Naive B cell (primary cell): ENCODE results near the gene CHAC2. TPM values are rescaled to one million over a fixed set of nuclear protein-coding genes. Genes with fewer than 3 reads are reported as not detected.
"Not testable (repeated sequence)": the region's sequence is repeated elsewhere in the genome, so short reads cannot be mapped to it uniquely, and the experiment has no call there.

Experiments used
- ATAC-seq, 2 donors: fragments of 150-1000 bp; cut with Tn5 transposase; 2 replicates each; pipeline ENCODE4 v1.10.0; 2021; ENCODE audit warnings: low read depth in 2 of 2, mild to moderate bottlenecking in 2 of 2, moderate library complexity in 2 of 2
- DNase-seq: peaks from one replicate; pipeline ENCODE4 v3.0.0; 2022
- H3K27ac Mint-ChIP-seq, 6 donors: one replicate each; pipeline ENCODE4 v1.8.0; 2020 to 2022; ENCODE audit warnings: mild to moderate bottlenecking in 6 of 6, mixed read lengths in 6 of 6, moderate library complexity in 5 of 6, inconsistent platforms in 2 of 6
- H3K27me3 Mint-ChIP-seq, 3 donors: one replicate each; pipeline ENCODE4 v1.8.0; 2021 to 2022; ENCODE audit warnings: mixed read lengths in 3 of 3, mild to moderate bottlenecking in 1 of 3
- H3K36me3 Mint-ChIP-seq, 2 donors: one replicate each; pipeline ENCODE4 v1.8.0; 2020 to 2022; ENCODE audit warnings: mixed read lengths in 2 of 2, inconsistent platforms in 1 of 2, mild to moderate bottlenecking in 1 of 2
- H3K4me1 Mint-ChIP-seq, 3 donors: one replicate each; pipeline ENCODE4 v1.8.0; 2020 to 2022; ENCODE audit warnings: mixed read lengths in 3 of 3, inconsistent platforms in 1 of 3, mild to moderate bottlenecking in 1 of 3, moderate library complexity in 1 of 3
- H3K4me3 Mint-ChIP-seq, 8 donors: one replicate each; pipeline ENCODE4 v1.8.0; 2020 to 2022; ENCODE audit warnings: mild to moderate bottlenecking in 8 of 8, mixed read lengths in 8 of 8, moderate library complexity in 8 of 8, inconsistent platforms in 2 of 8
- H3K9me3 Mint-ChIP-seq, 7 donors: one replicate each; pipeline ENCODE4 v1.8.0; 2020 to 2022; ENCODE audit warnings: mixed read lengths in 7 of 7, mild to moderate bottlenecking in 5 of 7, inconsistent platforms in 2 of 7, moderate library complexity in 1 of 7
- polyA plus RNA-seq, 6 donors: library from polyadenylated mRNA; unstranded; fragments of 300-500 nt; fragmentation: Illumina TruSeq; gene quantifications; one replicate each; pipeline ENCODE4 v1.2.3, GENCODE V29; 2021; ENCODE audit warnings: low read depth in 6 of 6

CHAC2 gene
- polyA plus RNA-seq, 6 donors from 2014 or later, result 1.7 to 5.7 (median 3.3) TPM

GRCh38 chr2:53820711-53821110 lies 53.1 kb downstream of the CHAC2 start:
- no peak overlapping the region for H3K27ac Mint-ChIP-seq
- DNase-seq (no peak), ATAC-seq (no peak)
- no peak overlapping the region for H3K4me3 Mint-ChIP-seq
- no peaks in the 10 kb centered on the region for H3K27me3 Mint-ChIP-seq
- H3K4me1 Mint-ChIP-seq, result peaks cover 0 to 2% (median 0%) of the 10 kb centered on the region in 3 donors
- peaks cover 7% of the 10 kb centered on the region in 2 donors for H3K36me3 Mint-ChIP-seq
- no peaks in the 10 kb centered on the region for H3K9me3 Mint-ChIP-seq

GRCh38 chr2:53821810-53822209 lies 54.2 kb downstream of the CHAC2 start:
- Mint-ChIP-seq H3K36me3 (peaks cover 6 to 7% of the 10 kb centered on the region in 2 donors), H3K27ac (no peak overlapping the region), H3K4me1 (peaks cover 0 to 2% (median 0%) of the 10 kb centered on the region in 3 donors), H3K27me3 (no peaks in the 10 kb centered on the region), H3K9me3 (no peaks in the 10 kb centered on the region), H3K4me3 (no peak overlapping the region)
- no peak for ATAC-seq
- no peak for DNase-seq

- not testable (repeated sequence) for H3K27ac Mint-ChIP-seq, ATAC-seq, H3K9me3 Mint-ChIP-seq, H3K36me3 Mint-ChIP-seq, H3K4me1 Mint-ChIP-seq, H3K27me3 Mint-ChIP-seq, DNase-seq
- H3K4me3 Mint-ChIP-seq, result peak overlapping the region in 1 of 8 donors; percentile 37
These were observed 56.0 kb downstream of the CHAC2 start for GRCh38 chr2:53823639-53824038.

Other genes starting within 250 kb of the CHAC2 start
- 10 to 100 TPM; 19.3 to 30.2 (median 21.0) TPM for gene ASB3, start 19.1 kb downstream of the CHAC2 start, polyA plus RNA-seq
- gene ERLEC1, start 19.2 kb downstream of the CHAC2 start, polyA plus RNA-seq, result 10 to 100 TPM; 23.7 to 54.1 (median 26.3) TPM
- not detected for gene GPR75, start 92.2 kb downstream of the CHAC2 start, polyA plus RNA-seq
- 10 to 100 TPM in 2 of 6 donors, 1 to 10 TPM in 4; 5.2 to 12.4 (median 7.2) TPM for gene PSME4, start 203.2 kb downstream of the CHAC2 start, polyA plus RNA-seq